ENCODE data around the gene PARVG. TPM values are rescaled to one million over a fixed set of nuclear protein-coding genes. Genes with fewer than 3 reads are reported as not detected.
A peak's percentile ranks its signal among the peaks of the same experiment; 100 is the strongest.

Gene PARVG
- total and polyA plus RNA-seq, 2 of the 8 experiments (the other 6 are each of a cell fraction or from before 2014, with no cell fraction given), result 0.37 to 1.5 TPM

GRCh38 chr22:44171561-44171960, 9.2 kb upstream of the PARVG start:
- Histone ChIP-seq H2AFZ (ENCODE audit: low read length) (no peak overlapping the region), H3K79me2 (ENCODE audit: control insufficient read depth in 1 of 2, insufficient read depth in 2 of 2, low read length in 2 of 2) (no peaks in the 10 kb centered on the region), H2BK5ac (ENCODE audit: low read depth, low read length) (no peak overlapping the region; the same call in 1 of the 2 replicates), H3K23me2 (ENCODE audit: low read depth, low read length) (no peaks in the 10 kb centered on the region), H3K27ac (ENCODE audit: low read depth, low read length) (no peak overlapping the region), H2BK120ac (replicated peaks; ENCODE audit: low read depth, low read length) (no peak overlapping the region), H3K4ac (replicated peaks; ENCODE audit: insufficient read length, low read depth, low read length) (no peak overlapping the region), H3K18ac (ENCODE audit: extremely low read depth, low read length) (no peak overlapping the region; the same call in 1 of the 2 replicates), H3K36me3 (ENCODE audit: control insufficient read depth in 2 of 4, insufficient read depth in 4 of 4, low read length in 3 of 4) (no peaks in the 10 kb centered on the region), H3K23ac (ENCODE audit: insufficient read length) (no peak overlapping the region), H2BK12ac (ENCODE audit: low read depth, low read length) (no peak overlapping the region; the same call in 1 of the 2 replicates), H3K4me2 (ENCODE audit: insufficient read depth in 1 of 2, low read depth in 2 of 2, low read length in 2 of 2) (no peak overlapping the region), H4K20me1 (replicated peaks in 1 of 2; ENCODE audit: control insufficient read depth in 1 of 2, insufficient read depth in 2 of 2, low read length in 2 of 2) (no peaks in the 10 kb centered on the region), H2AK5ac (ENCODE audit: low read depth, low read length) (peak overlapping the region; percentile 33; the same call in 1 of the 2 replicates), H4K5ac (ENCODE audit: insufficient read length, low read depth, low read length) (no peak overlapping the region), H2BK20ac (ENCODE audit: low read length) (no peak overlapping the region), H3K9ac (replicated peaks in 1 of 4; ENCODE audit: extremely low read depth in 1 of 4, low read depth in 3 of 4, low read length in 3 of 4) (no peak overlapping the region), H4K8ac (ENCODE audit: extremely low read depth, insufficient read depth, low read length) (no peak overlapping the region), H3K56ac (replicated peaks; ENCODE audit: insufficient read length, low read depth, low read length) (no peak overlapping the region), H4K91ac (replicated peaks; ENCODE audit: insufficient read length, low read length) (peak overlapping the region; percentile 58), H3K4me3 (ENCODE audit: extremely low read depth in 1 of 4, insufficient read depth in 2 of 4, low read depth in 3 of 4, low read length in 4 of 4) (no peak overlapping the region), H2BK15ac (ENCODE audit: low read length) (no peak overlapping the region), H3K9me3 (ENCODE audit: insufficient read depth in 2 of 2, low read depth in 1 of 2, low read length in 1 of 2) (no peaks in the 10 kb centered on the region), H3K4me1 (replicated peaks in 1 of 4; ENCODE audit: control insufficient read depth in 3 of 4, insufficient read depth in 4 of 4, low read length in 3 of 4) (peaks cover 6 to 20% (median 13%) of the 10 kb centered on the region in 4 experiments; a peak in 6 of 7 replicates), H3K79me1 (ENCODE audit: low read depth, low read length) (no peaks in the 10 kb centered on the region), H3K27me3 (replicated peaks in 1 of 4; ENCODE audit: control insufficient read depth in 3 of 4, extremely low read depth in 1 of 4, insufficient read depth in 3 of 4, low read length in 3 of 4) (no peaks in the 10 kb centered on the region; a peak in 1 of 7 replicates), H3K14ac (ENCODE audit: insufficient read length) (no peak overlapping the region)
- WGBS, 2 experiments (ENCODE audit: extremely low coverage in 1 of 2, insufficient coverage in 1 of 2, insufficient read length in 1 of 2, insufficient replicate concordance in 2 of 2, low coverage in 1 of 2, low lambda C conversion rate in 2 of 2, missing lambda C conversion rate in 1 of 2), result 93% methylated on average over 6 of the region's 6 CpGs; no CpG with 5 or more reads in 1 of the 2 experiments
- no peak for FAIRE-seq
- DNase-seq (ENCODE audit: low read depth in 1 of 2, low spot score in 2 of 2), result no peak
- TF ChIP-seq CHD1 (IDR thresholded peaks at IDR 0.05; ENCODE audit: low read depth, low read length) (no peak), BCL11A (IDR thresholded peaks at IDR 0.05; ENCODE audit: low read depth in 2 of 2, low read length in 2 of 2) (no peak), ASH2L (IDR thresholded peaks at IDR 0.05; ENCODE audit: low read length) (no peak), RNF2 (IDR thresholded peaks at IDR 0.05; ENCODE audit: borderline replicate concordance, low read depth, low read length, missing control alignments, poor library complexity, severe bottlenecking) (no peak), GABPA (IDR thresholded peaks at IDR 0.05; ENCODE audit: borderline replicate concordance, insufficient read depth, low read length) (no peak), PHF8 (conservative IDR thresholded peaks at IDR 0.05; ENCODE audit: low read depth, low read length) (no peak), SAP30 (IDR thresholded peaks at IDR 0.05; ENCODE audit: insufficient read depth, insufficient replicate concordance, low read length) (no peak)
- ChIA-PET POLR2A (ENCODE audit: partially characterized antibody) (interaction anchor here (1.2 kb wide), 1 partner anchor 10 kb away, joined by 3 read pairs; the partner anchor contains the start of gene PARVG), CTCF (ENCODE audit: partially characterized antibody) (interaction anchor here (0.6 to 1.7 kb wide), 4 partner anchors 8 to 83 kb away, joined by 3 to 8 read pairs (median 4); no protein-coding TSS in a partner anchor)
